H1 (cell line): Measurements from ENCODE around the gene ESRRB. TPM values are rescaled to one million over a fixed set of nuclear protein-coding genes. Genes with fewer than 3 reads are reported as not detected.
A peak's percentile ranks its signal among the peaks of the same experiment; 100 is the strongest.

Source experiments
- CTCF ChIA-PET: fragments of 300-600 bp; sonication (Branson Sonifier 250); formaldehyde crosslinking; loops from one replicate; lab custom pipeline; 2021; ENCODE audit not compliant: partially characterized antibody; lab: Charles Lee
- POLR2A ChIA-PET: fragments of 300-600 bp; sonication (Branson Sonifier 250); formaldehyde crosslinking; loops from one replicate; lab custom pipeline; 2021; ENCODE audit warnings: inconsistent platforms; ENCODE audit not compliant: partially characterized antibody; lab: Charles Lee
- DNase-seq, 2 experiments: peaks; one replicate each; pipeline versions ENCODE4 v3.0.0 to v3.0.0-alpha.2; 2010 to 2022; ENCODE audit warnings: low spot score in 2 of 2, low read depth in 1 of 2, mixed read lengths in 1 of 2
- FAIRE-seq: peaks from 2 replicates; lab custom pipeline; 2011; peaks lifted over from hg19 to GRCh38; lab: Jason Lieb, UNC
- H2AFZ ChIP-seq: 2 replicates; pipeline ENCODE4 v1.8.1; 2012; ENCODE audit warnings: low read length, inconsistent platforms
- H2AK5ac ChIP-seq: 2 replicates; pipeline ENCODE4 v1.6.1; 2013; ENCODE audit warnings: low read depth, low read length
- H2BK120ac ChIP-seq: replicated peaks from 2 replicates; pipeline ENCODE3; 2013; ENCODE audit warnings: low read depth, low read length, inconsistent platforms
- H2BK12ac ChIP-seq: 2 replicates; pipeline ENCODE4 v1.6.1; 2013; ENCODE audit warnings: low read depth, low read length
- H2BK15ac ChIP-seq: 2 replicates; pipeline ENCODE4 v1.6.1; 2013; ENCODE audit warnings: low read length
- H2BK20ac ChIP-seq: 2 replicates; pipeline ENCODE4 v1.6.1; 2013; ENCODE audit warnings: low read length
- H2BK5ac ChIP-seq: 2 replicates; pipeline ENCODE4 v1.6.1; 2013; ENCODE audit warnings: low read depth, low read length
- H3K14ac ChIP-seq: 2 replicates; pipeline ENCODE4 v1.6.1; 2013; ENCODE audit warnings: inconsistent platforms; ENCODE audit not compliant: insufficient read length
- H3K18ac ChIP-seq: 2 replicates; pipeline ENCODE4 v1.6.1; 2013; ENCODE audit warnings: low read length; ENCODE audit errors: extremely low read depth
- H3K23ac ChIP-seq: 2 replicates; pipeline ENCODE4 v1.6.1; 2013; ENCODE audit warnings: inconsistent platforms; ENCODE audit not compliant: insufficient read length
- H3K23me2 ChIP-seq: 2 replicates; pipeline ENCODE4 v1.6.1; 2013; ENCODE audit warnings: low read depth, low read length
- H3K27ac ChIP-seq: 2 replicates; pipeline ENCODE4 v1.6.1; 2011; ENCODE audit warnings: low read depth, low read length, inconsistent platforms
- H3K27me3 ChIP-seq, 4 experiments: replicated peaks in 1 of 4; 1 replicate in 1 of 4; 2 replicates in 3 of 4; pipeline versions ENCODE4 v1.6.1 to v1.8.1; 2011 to 2013; ENCODE audit warnings: low read length in 3 of 4, mild to moderate bottlenecking in 3 of 4, inconsistent platforms in 2 of 4, mixed read lengths in 2 of 4, moderate library complexity in 1 of 4; ENCODE audit not compliant: control insufficient read depth in 3 of 4, insufficient read depth in 3 of 4; ENCODE audit errors: extremely low read depth in 1 of 4
- H3K36me3 ChIP-seq, 4 experiments: 2 replicates each; pipeline versions ENCODE4 v1.6.1 to v1.8.1; 2011 to 2013; ENCODE audit warnings: mild to moderate bottlenecking in 4 of 4, low read length in 3 of 4, moderate library complexity in 2 of 4, control low read depth in 1 of 4, inconsistent platforms in 1 of 4; ENCODE audit not compliant: insufficient read depth in 4 of 4, control insufficient read depth in 2 of 4
- H3K4ac ChIP-seq: replicated peaks from 2 replicates; pipeline ENCODE3; 2013; ENCODE audit warnings: low read length, low read depth, mixed read lengths, inconsistent platforms; ENCODE audit not compliant: insufficient read length
- H3K4me1 ChIP-seq, 4 experiments: replicated peaks in 1 of 4; 1 replicate in 1 of 4; 2 replicates in 3 of 4; pipeline versions ENCODE4 v1.6.1 to v1.8.1; 2011 to 2013; ENCODE audit warnings: low read length in 3 of 4, inconsistent platforms in 2 of 4, mixed read lengths in 1 of 4; ENCODE audit not compliant: insufficient read depth in 4 of 4, control insufficient read depth in 3 of 4
- H3K4me2 ChIP-seq, 2 experiments: 2 replicates each; pipeline versions ENCODE4 v1.6.1 to v1.8.1; 2011 to 2013; ENCODE audit warnings: low read depth in 2 of 2, low read length in 2 of 2, control low read depth in 1 of 2, inconsistent platforms in 1 of 2, mild to moderate bottlenecking in 1 of 2; ENCODE audit not compliant: insufficient read depth in 1 of 2
- H3K4me3 ChIP-seq, 4 experiments: fragments of 200-600, 300-600 bp in 1 of 4; sonication (generic), shearing (Covaris generic), sonication (Bioruptor Twin) in 1 of 4; 2 replicates each; pipeline versions ENCODE4 v1.5.1 to v1.8.1; 2011 to 2016; ENCODE audit warnings: low read length in 4 of 4, low read depth in 3 of 4, control low read depth in 2 of 4, inconsistent platforms in 2 of 4, mild to moderate bottlenecking in 2 of 4, mixed read lengths in 1 of 4, moderate library complexity in 1 of 4; ENCODE audit not compliant: insufficient read depth in 2 of 4; ENCODE audit errors: extremely low read depth in 1 of 4
- H3K56ac ChIP-seq: replicated peaks from 2 replicates; pipeline ENCODE3; 2013; ENCODE audit warnings: low read depth, mild to moderate bottlenecking, mixed read lengths, low read length, inconsistent platforms; ENCODE audit not compliant: insufficient read length
- H3K79me1 ChIP-seq: 2 replicates; pipeline ENCODE4 v1.6.1; 2013; ENCODE audit warnings: low read depth, low read length, control low read depth
- H3K79me2 ChIP-seq, 2 experiments: 2 replicates each; pipeline versions ENCODE4 v1.6.1 to v1.8.1; 2012 to 2013; ENCODE audit warnings: low read length in 2 of 2, mild to moderate bottlenecking in 2 of 2, inconsistent platforms in 1 of 2; ENCODE audit not compliant: insufficient read depth in 2 of 2, control insufficient read depth in 1 of 2
- H3K9ac ChIP-seq, 4 experiments: replicated peaks in 1 of 4; 1 replicate in 1 of 4; 2 replicates in 3 of 4; pipeline versions ENCODE4 v1.6.1 to v1.8.1; 2011 to 2013; ENCODE audit warnings: low read depth in 3 of 4, low read length in 3 of 4, control low read depth in 2 of 4, mild to moderate bottlenecking in 2 of 4, moderate library complexity in 2 of 4, inconsistent platforms in 1 of 4; ENCODE audit errors: extremely low read depth in 1 of 4
- H3K9me3 ChIP-seq, 2 experiments: 2 replicates each; pipeline versions ENCODE4 v1.6.1 to v1.8.1; 2012 to 2013; ENCODE audit warnings: mild to moderate bottlenecking in 2 of 2, moderate library complexity in 2 of 2, control low read depth in 1 of 2, inconsistent platforms in 1 of 2, low read depth in 1 of 2, low read length in 1 of 2, mixed read lengths in 1 of 2; ENCODE audit not compliant: insufficient read depth in 2 of 2
- H4K20me1 ChIP-seq, 2 experiments: replicated peaks in 1 of 2; 2 replicates each; pipeline versions ENCODE3 to v1.8.1; 2011 to 2013; ENCODE audit warnings: inconsistent platforms in 2 of 2, low read length in 2 of 2, mild to moderate bottlenecking in 1 of 2; ENCODE audit not compliant: insufficient read depth in 2 of 2, control insufficient read depth in 1 of 2
- H4K5ac ChIP-seq: 2 replicates; pipeline ENCODE4 v1.6.1; 2013; ENCODE audit warnings: low read length, low read depth, mixed read lengths, inconsistent platforms; ENCODE audit not compliant: insufficient read length
- H4K8ac ChIP-seq: 2 replicates; pipeline ENCODE4 v1.8.0; 2013; ENCODE audit warnings: mild to moderate bottlenecking, moderate library complexity, low read length, inconsistent platforms; ENCODE audit not compliant: insufficient read depth; ENCODE audit errors: extremely low read depth
- H4K91ac ChIP-seq: replicated peaks from 2 replicates; pipeline ENCODE3; 2013; ENCODE audit warnings: low read length, mixed read lengths, inconsistent platforms; ENCODE audit not compliant: insufficient read length
- POLR2AphosphoS5 ChIP-seq: IDR thresholded peaks from 2 replicates; pipeline ENCODE4 v1.6.1; 2011; ENCODE audit warnings: low read depth, low read length
- RXRA ChIP-seq: IDR thresholded peaks from 2 replicates; pipeline ENCODE4 v1.6.1; 2011; ENCODE audit warnings: low read depth, mild to moderate bottlenecking, low read length, moderate library complexity; ENCODE audit not compliant: insufficient read depth
- TAF1 ChIP-seq: IDR thresholded peaks from 2 replicates; pipeline ENCODE4 v1.6.1; 2011; ENCODE audit warnings: mild to moderate bottlenecking, low read depth, low read length
- WGBS, 2 experiments: shearing (Covaris generic) in 1 of 2; methylation state at CpG; one replicate each; pipeline versions ENCODE4 v1.1.6 to v1.1.7; 2013 to 2015; ENCODE audit warnings: low lambda C conversion rate in 2 of 2, mixed read lengths in 2 of 2, inconsistent platforms in 1 of 2, low coverage in 1 of 2, missing lambda C conversion rate in 1 of 2; ENCODE audit not compliant: insufficient replicate concordance in 2 of 2, insufficient coverage in 1 of 2, insufficient read length in 1 of 2; ENCODE audit errors: extremely low coverage in 1 of 2, missing lambda C conversion rate in 1 of 2; 5-methylcytosine and 5-hydroxymethylcytosine counted together
- polyA plus RNA-seq, 7 experiments: library from polyadenylated mRNA; depleted of rRNA in 3 of 7; stranded (reverse) in 5 of 7; unstranded in 2 of 7; fragments of >200 nt in 5 of 7; fragments of 200-250 nt in 2 of 7; gene quantifications; 1 replicate in 5 of 7; 2 replicates in 1 of 7; 4 replicates in 1 of 7; pipeline versions ENCODE4 v1.2.1 to v1.2.3, GENCODE V29; 2011 to 2013; ENCODE audit warnings: missing spikeins in 2 of 7, mixed read lengths in 2 of 7
- total RNA-seq: library from RNA; stranded (reverse); fragmentation: NEBNext Ultra II Directional; extraction: Animal tissue kit (Norgen Biotek cat#: 25700); gene quantifications from 2 replicates; pipeline ENCODE4 v1.2.1, GENCODE V29; 2021

The ESRRB gene
- total and polyA plus RNA-seq, 2 of the 8 experiments (the other 6 are each of a cell fraction or from before 2014, with no cell fraction given) = 0.29 to 0.45 TPM

DNA sequence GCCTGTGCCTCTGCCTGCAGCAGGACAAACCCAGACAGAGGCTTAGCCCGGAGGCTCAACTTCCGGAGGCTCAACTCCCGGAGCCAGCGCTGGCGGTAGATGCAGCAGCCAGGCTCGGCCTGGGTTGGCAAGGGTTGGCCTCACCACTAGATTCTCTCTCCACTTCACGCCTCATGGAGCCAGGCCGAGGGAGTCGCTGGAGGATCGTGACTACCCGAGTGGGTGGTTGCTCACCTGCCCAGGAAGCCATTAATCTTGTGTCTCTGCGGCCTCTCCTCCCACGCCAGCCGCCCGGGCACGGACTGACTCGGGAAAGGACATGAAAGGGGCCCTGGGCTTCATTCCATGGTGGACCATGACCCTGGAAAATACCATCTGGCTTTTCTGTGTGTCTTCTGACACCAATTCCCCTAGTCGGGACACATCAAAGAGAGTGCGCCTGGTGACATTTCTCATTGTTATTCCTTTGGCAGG is 20.8 kb downstream of the ESRRB start:
- TF ChIP-seq POLR2AphosphoS5 = no peak
- TF ChIP-seq RXRA = no peak
- no peak for TF ChIP-seq TAF1
- no peak for DNase-seq
- CTCF ChIA-PET = interaction anchor here (0.7 to 2.6 kb wide), 2 partner anchors 9 to 13 kb away, joined by 3 to 5 read pairs; no protein-coding TSS in a partner anchor
- Histone ChIP-seq H2BK15ac (no peak overlapping the region), H3K79me2 (no peaks in the 10 kb centered on the region), H4K5ac (no peak overlapping the region), H4K91ac (no peak overlapping the region), H4K8ac (peak overlapping the region; percentile 15; the same call in 1 of the 2 replicates), H2BK120ac (no peak overlapping the region), H3K4me2 (no peak overlapping the region), H4K20me1 (no peaks in the 10 kb centered on the region), H3K9ac (no peak overlapping the region), H2BK20ac (no peak overlapping the region), H3K9me3 (no peaks in the 10 kb centered on the region), H2BK5ac (no peak overlapping the region), H3K18ac (no peak overlapping the region), H3K4me1 (no peaks in the 10 kb centered on the region; a peak in 1 of 7 replicates), H2AFZ (no peak overlapping the region), H3K56ac (no peak overlapping the region), H3K27me3 (no peaks in the 10 kb centered on the region), H3K79me1 (no peaks in the 10 kb centered on the region; the same call in 1 of the 2 replicates), H2BK12ac (no peak overlapping the region), H3K23ac (no peak overlapping the region), H3K14ac (no peak overlapping the region), H2AK5ac (no peak overlapping the region), H3K4me3 (no peak overlapping the region), H3K4ac (no peak overlapping the region), H3K27ac (no peak overlapping the region), H3K23me2 (no peaks in the 10 kb centered on the region), H3K36me3 (no peaks in the 10 kb centered on the region)
- POLR2A ChIA-PET = no interaction called here
- 83% methylated on average over 19 of the region's 19 CpGs; no CpG with 5 or more reads in 1 of the 2 experiments for WGBS, 2 experiments
- no peak for FAIRE-seq
